K562 (cell line): Measurements from ENCODE around the gene CIB1. TPM values are rescaled to one million over a fixed set of nuclear protein-coding genes. Genes with fewer than 3 reads are reported as not detected.

ENCODE experiments used
- ATAC-seq: fragments of 200-7000 bp; cut with Tn5 transposase; 3 replicates; pipeline ENCODE4 v1.9.1; 2020; ENCODE audit warnings: moderate library complexity
- BruUV-seq: library from RNA; stranded (reverse); fragments of 400-500 nt; replicated peaks from 2 replicates; lab custom pipeline; 2021; lab: Mats Ljungman, UMichigan
- CTCF ChIA-PET: fragments of 300-600 bp; formaldehyde crosslinking; extraction: SDS; loops from one replicate; lab custom pipeline; 2021; ENCODE audit warnings: low intra/inter-chr PET ratio; lab: Yijun Ruan, JAX
- POLR2A ChIA-PET: fragments of 300-600, 350-650 bp; sonication (Branson Sonifier 250); formaldehyde crosslinking; extraction: SDS; loops from one replicate; lab custom pipeline; 2021; ENCODE audit warnings: antibody characterized with exemption, inconsistent platforms; lab: Yijun Ruan, JAX
- DNase-seq, 4 experiments: peaks; one replicate each; pipeline versions ENCODE4 v3.0.0 to v3.0.0-alpha.2; 2011 to 2018; ENCODE audit warnings: low spot score in 3 of 4, mixed read lengths in 3 of 4; ENCODE audit errors: extremely low read depth in 1 of 4
- FAIRE-seq: peaks from 2 replicates; lab custom pipeline; 2011; peaks lifted over from hg19 to GRCh38; lab: Jason Lieb, UNC
- H2AFZ ChIP-seq: 2 replicates; pipeline ENCODE4 v1.6.0; 2011; ENCODE audit warnings: low read depth, low read length, control low read depth, inconsistent platforms
- H3K27ac ChIP-seq: fragments of 200-600 bp; 3 replicates; pipeline ENCODE4 v1.8.0; 2011; ENCODE audit warnings: low read depth, mild to moderate bottlenecking, control low read depth, inconsistent platforms, low read length, moderate library complexity, mixed read lengths; ENCODE audit errors: extremely low read depth
- H3K27me3 ChIP-seq, 2 experiments: fragments of 300-600 bp in 1 of 2; 2 replicates in 1 of 2; 3 replicates in 1 of 2; pipeline versions ENCODE4 v1.6.0 to v1.8.0; 2011; ENCODE audit warnings: inconsistent platforms in 2 of 2, low read length in 2 of 2, mild to moderate bottlenecking in 1 of 2, mixed read lengths in 1 of 2, moderate library complexity in 1 of 2; ENCODE audit not compliant: control insufficient read depth in 2 of 2, insufficient read depth in 2 of 2
- H3K36me3 ChIP-seq: fragments of 300-600 bp; 3 replicates; pipeline ENCODE4 v1.8.0; 2011; ENCODE audit warnings: mild to moderate bottlenecking, low read length, inconsistent platforms; ENCODE audit not compliant: control insufficient read depth, insufficient read depth
- H3K4me1 ChIP-seq, 2 experiments: fragments of 200-600 bp in 1 of 2; replicated peaks in 1 of 2; 2 replicates in 1 of 2; 3 replicates in 1 of 2; pipeline versions ENCODE4 v1.5.1 to v1.8.0; 2011; ENCODE audit warnings: inconsistent platforms in 2 of 2, low read length in 2 of 2, mild to moderate bottlenecking in 1 of 2, mixed read lengths in 1 of 2, moderate library complexity in 1 of 2; ENCODE audit not compliant: control insufficient read depth in 2 of 2, insufficient read depth in 2 of 2
- H3K4me2 ChIP-seq: 2 replicates; pipeline ENCODE4 v1.6.1; 2011; ENCODE audit warnings: low read length, control low read depth, inconsistent platforms, mixed read lengths; ENCODE audit not compliant: insufficient read depth
- H3K4me3 ChIP-seq: fragments of 200-600 bp; sonication (generic), shearing (Covaris generic); 2 replicates; pipeline ENCODE4 v1.5.1; 2016; ENCODE audit warnings: control low read depth, inconsistent platforms
- H3K79me2 ChIP-seq: fragments of 200-600 bp; 3 replicates; pipeline ENCODE4 v1.8.0; 2011; ENCODE audit warnings: low read length, inconsistent platforms; ENCODE audit not compliant: control insufficient read depth, insufficient read depth
- H3K9ac ChIP-seq, 2 experiments: 2 replicates each; pipeline versions ENCODE4 v1.6.0 to v1.6.1; 2011; ENCODE audit warnings: low read depth in 2 of 2, low read length in 2 of 2, control low read depth in 1 of 2, inconsistent platforms in 1 of 2, mild to moderate bottlenecking in 1 of 2, mixed read lengths in 1 of 2; ENCODE audit not compliant: insufficient read depth in 1 of 2
- H3K9me1 ChIP-seq: one replicate; pipeline ENCODE4 v1.6.0; 2011; ENCODE audit warnings: inconsistent platforms, mild to moderate bottlenecking, low read length, moderate library complexity; ENCODE audit not compliant: control insufficient read depth, insufficient read depth
- H3K9me3 ChIP-seq: replicated peaks from 2 replicates; pipeline ENCODE4 v1.5.1; 2011; ENCODE audit warnings: low read depth, low read length, inconsistent platforms; ENCODE audit not compliant: control insufficient read depth, insufficient read depth
- H4K20me1 ChIP-seq: replicated peaks from 2 replicates; pipeline ENCODE4 v1.6.1; 2011; ENCODE audit warnings: low read length, inconsistent platforms, mixed read lengths; ENCODE audit not compliant: control insufficient read depth, insufficient read depth
- NFIC ChIP-seq: fragments of 450-650 bp; IDR thresholded peaks from 2 replicates; pipeline ENCODE4 v1.6.1; 2017; ENCODE audit warnings: mild to moderate bottlenecking, inconsistent platforms
- NR2F6 ChIP-seq: fragments of 450-650 bp; formaldehyde crosslinking; IDR thresholded peaks from 2 replicates; pipeline ENCODE4 v1.4.0; 2020; ENCODE audit warnings: mild to moderate bottlenecking
- WHSC1 ChIP-seq: IDR thresholded peaks from one replicate; pipeline ENCODE4 v1.6.1; 2012; ENCODE audit warnings: low read length, control low read depth, inconsistent platforms
- WGBS: fragments of 100-300 bp; shearing (Covaris generic); methylation state at CpG from one replicate; pipeline ENCODE4 v1.1.6; 2016; ENCODE audit warnings: low coverage, mixed read lengths; ENCODE audit not compliant: insufficient coverage; ENCODE audit errors: missing lambda C conversion rate; 5-methylcytosine and 5-hydroxymethylcytosine counted together
- in situ Hi-C: fragments of 300-500 bp; cut with MboI; formaldehyde crosslinking; loops from 4 replicates; pipeline ENCODE4 v1.15.0; 2018; ENCODE audit warnings: inconsistent platforms, mixed read lengths
- intact Hi-C: fragments of 100-400 bp; cut with micrococcal nuclease; formaldehyde crosslinking; loops from 2 replicates; pipeline ENCODE4 v1.14.2; 2022
- polyA plus RNA-seq, 8 experiments: library from polyadenylated mRNA; depleted of rRNA in 4 of 8; stranded (reverse) in 5 of 8; unstranded in 3 of 8; fragments of >200 nt; fragmentation: Nextera tagmentation in 2 of 8; fragmentation: Illumina TruSeq in 1 of 8; extraction: Ambion mirVana in 2 of 8; extraction: Trizol in 1 of 8; gene quantifications; 2 replicates each; pipeline versions ENCODE4 v1.2.1 to v1.2.3, GENCODE V29; 2011 to 2014; ENCODE audit warnings: inconsistent platforms in 1 of 8, missing spikeins in 1 of 8
- total RNA-seq, 7 experiments: library from RNA; depleted of rRNA in 6 of 7; stranded (reverse); fragments of >200 nt in 6 of 7; fragmentation: Illumina TruSeq in 2 of 7; extraction: Trizol in 2 of 7; gene quantifications; 2 replicates each; pipeline versions ENCODE4 v1.2.1 to v1.2.3, GENCODE V29; 2011 to 2021; ENCODE audit warnings: low replicate concordance in 1 of 7
- TF ChIP-seq, protein P1 (sequence below): sonication (generic); formaldehyde crosslinking; IDR thresholded peaks from 2 replicates; pipeline ENCODE4 v1.8.1; 2023; ENCODE audit warnings: mild to moderate bottlenecking, missing genetic modification reagents
- TF ChIP-seq, protein P2 (sequence below): fragments of 250-450 bp; sonication (Bioruptor Pico); IDR thresholded peaks from 2 replicates; pipeline ENCODE4 v1.5.0; 2021
- TF ChIP-seq, protein P3 (sequence below): sonication (generic); formaldehyde crosslinking; IDR thresholded peaks from 2 replicates; pipeline ENCODE4 v1.8.0; 2022; ENCODE audit warnings: mild to moderate bottlenecking, missing genetic modification reagents
- TF ChIP-seq, protein P4 (sequence below): fragments of 250-450 bp; sonication (Bioruptor Pico); IDR thresholded peaks from 2 replicates; pipeline ENCODE4 v1.8.0; 2022; ENCODE audit warnings: inconsistent platforms

Gene CIB1
- total and polyA plus RNA-seq, 9 of the 15 experiments (the other 6 are each of a cell fraction or from before 2014, with no cell fraction given): 14.9 to 136 (median 64.5) TPM

DNA sequence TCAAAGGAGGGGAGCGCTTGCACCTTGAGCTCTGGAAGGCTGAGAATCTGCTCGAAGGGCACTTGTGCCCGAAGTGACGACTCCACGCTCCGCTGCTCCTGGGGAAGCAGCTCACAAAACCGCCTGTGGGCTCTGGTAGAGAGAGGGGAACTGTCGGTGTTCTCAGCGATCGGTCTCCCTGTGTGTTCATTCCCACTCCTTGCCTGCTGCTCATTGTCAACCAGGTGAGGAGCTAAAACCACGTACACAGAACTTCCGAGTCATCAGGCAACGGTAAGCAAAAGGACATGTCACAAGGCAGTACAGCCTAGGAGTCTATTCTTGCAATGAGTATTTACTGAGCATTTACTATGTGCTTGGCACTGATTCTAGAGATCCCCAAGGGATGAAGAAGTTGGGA is 1.5 kb downstream of the CIB1 start:
- Histone ChIP-seq H3K9me1 (no peaks in the 10 kb centered on the region), H3K27ac (peak overlapping the region; percentile 83), H2AFZ (no peak overlapping the region), H3K9ac (peak overlapping the region; percentile 79 to 93), H3K4me2 (peak overlapping the region; percentile 94), H3K36me3 (peaks cover 56% of the 10 kb centered on the region), H3K79me2 (peaks cover 32% of the 10 kb centered on the region), H3K9me3 (no peaks in the 10 kb centered on the region), H3K4me1 (peaks cover 7 to 43% of the 10 kb centered on the region in 2 experiments; a peak in 3 of 5 replicates), H4K20me1 (0 out of 2 replicates have a peak, but pooled peaks cover 4% of the 10 kb centered on the region), H3K27me3 (no peaks in the 10 kb centered on the region), H3K4me3 (peak overlapping the region; percentile 78)
- intact Hi-C loops: loop anchor here (5.0 kb wide), 1 partner anchor 55 kb away; no protein-coding TSS in a partner anchor
- TF ChIP-seq, protein P1, sequence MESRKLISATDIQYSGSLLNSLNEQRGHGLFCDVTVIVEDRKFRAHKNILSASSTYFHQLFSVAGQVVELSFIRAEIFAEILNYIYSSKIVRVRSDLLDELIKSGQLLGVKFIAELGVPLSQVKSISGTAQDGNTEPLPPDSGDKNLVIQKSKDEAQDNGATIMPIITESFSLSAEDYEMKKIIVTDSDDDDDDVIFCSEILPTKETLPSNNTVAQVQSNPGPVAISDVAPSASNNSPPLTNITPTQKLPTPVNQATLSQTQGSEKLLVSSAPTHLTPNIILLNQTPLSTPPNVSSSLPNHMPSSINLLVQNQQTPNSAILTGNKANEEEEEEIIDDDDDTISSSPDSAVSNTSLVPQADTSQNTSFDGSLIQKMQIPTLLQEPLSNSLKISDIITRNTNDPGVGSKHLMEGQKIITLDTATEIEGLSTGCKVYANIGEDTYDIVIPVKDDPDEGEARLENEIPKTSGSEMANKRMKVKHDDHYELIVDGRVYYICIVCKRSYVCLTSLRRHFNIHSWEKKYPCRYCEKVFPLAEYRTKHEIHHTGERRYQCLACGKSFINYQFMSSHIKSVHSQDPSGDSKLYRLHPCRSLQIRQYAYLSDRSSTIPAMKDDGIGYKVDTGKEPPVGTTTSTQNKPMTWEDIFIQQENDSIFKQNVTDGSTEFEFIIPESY: peak; percentile 48; the same call in 1 of the 2 replicates
- TF ChIP-seq, protein P2, sequence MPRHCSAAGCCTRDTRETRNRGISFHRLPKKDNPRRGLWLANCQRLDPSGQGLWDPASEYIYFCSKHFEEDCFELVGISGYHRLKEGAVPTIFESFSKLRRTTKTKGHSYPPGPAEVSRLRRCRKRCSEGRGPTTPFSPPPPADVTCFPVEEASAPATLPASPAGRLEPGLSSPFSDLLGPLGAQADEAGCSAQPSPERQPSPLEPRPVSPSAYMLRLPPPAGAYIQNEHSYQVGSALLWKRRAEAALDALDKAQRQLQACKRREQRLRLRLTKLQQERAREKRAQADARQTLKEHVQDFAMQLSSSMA (CRISPR knock-in tag): no peak
- TF ChIP-seq NR2F6 (CRISPR knock-in tag) (no peak), WHSC1 (peak; percentile 39), NFIC (peak; percentile 7; the same call in 1 of the 2 replicates)
- TF ChIP-seq, protein P3, sequence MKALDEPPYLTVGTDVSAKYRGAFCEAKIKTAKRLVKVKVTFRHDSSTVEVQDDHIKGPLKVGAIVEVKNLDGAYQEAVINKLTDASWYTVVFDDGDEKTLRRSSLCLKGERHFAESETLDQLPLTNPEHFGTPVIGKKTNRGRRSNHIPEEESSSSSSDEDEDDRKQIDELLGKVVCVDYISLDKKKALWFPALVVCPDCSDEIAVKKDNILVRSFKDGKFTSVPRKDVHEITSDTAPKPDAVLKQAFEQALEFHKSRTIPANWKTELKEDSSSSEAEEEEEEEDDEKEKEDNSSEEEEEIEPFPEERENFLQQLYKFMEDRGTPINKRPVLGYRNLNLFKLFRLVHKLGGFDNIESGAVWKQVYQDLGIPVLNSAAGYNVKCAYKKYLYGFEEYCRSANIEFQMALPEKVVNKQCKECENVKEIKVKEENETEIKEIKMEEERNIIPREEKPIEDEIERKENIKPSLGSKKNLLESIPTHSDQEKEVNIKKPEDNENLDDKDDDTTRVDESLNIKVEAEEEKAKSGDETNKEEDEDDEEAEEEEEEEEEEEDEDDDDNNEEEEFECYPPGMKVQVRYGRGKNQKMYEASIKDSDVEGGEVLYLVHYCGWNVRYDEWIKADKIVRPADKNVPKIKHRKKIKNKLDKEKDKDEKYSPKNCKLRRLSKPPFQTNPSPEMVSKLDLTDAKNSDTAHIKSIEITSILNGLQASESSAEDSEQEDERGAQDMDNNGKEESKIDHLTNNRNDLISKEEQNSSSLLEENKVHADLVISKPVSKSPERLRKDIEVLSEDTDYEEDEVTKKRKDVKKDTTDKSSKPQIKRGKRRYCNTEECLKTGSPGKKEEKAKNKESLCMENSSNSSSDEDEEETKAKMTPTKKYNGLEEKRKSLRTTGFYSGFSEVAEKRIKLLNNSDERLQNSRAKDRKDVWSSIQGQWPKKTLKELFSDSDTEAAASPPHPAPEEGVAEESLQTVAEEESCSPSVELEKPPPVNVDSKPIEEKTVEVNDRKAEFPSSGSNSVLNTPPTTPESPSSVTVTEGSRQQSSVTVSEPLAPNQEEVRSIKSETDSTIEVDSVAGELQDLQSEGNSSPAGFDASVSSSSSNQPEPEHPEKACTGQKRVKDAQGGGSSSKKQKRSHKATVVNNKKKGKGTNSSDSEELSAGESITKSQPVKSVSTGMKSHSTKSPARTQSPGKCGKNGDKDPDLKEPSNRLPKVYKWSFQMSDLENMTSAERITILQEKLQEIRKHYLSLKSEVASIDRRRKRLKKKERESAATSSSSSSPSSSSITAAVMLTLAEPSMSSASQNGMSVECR (CRISPR knock-in tag): 0 out of 2 replicates have a peak, but pooled peaks have one; percentile 30
- TF ChIP-seq, protein P4, sequence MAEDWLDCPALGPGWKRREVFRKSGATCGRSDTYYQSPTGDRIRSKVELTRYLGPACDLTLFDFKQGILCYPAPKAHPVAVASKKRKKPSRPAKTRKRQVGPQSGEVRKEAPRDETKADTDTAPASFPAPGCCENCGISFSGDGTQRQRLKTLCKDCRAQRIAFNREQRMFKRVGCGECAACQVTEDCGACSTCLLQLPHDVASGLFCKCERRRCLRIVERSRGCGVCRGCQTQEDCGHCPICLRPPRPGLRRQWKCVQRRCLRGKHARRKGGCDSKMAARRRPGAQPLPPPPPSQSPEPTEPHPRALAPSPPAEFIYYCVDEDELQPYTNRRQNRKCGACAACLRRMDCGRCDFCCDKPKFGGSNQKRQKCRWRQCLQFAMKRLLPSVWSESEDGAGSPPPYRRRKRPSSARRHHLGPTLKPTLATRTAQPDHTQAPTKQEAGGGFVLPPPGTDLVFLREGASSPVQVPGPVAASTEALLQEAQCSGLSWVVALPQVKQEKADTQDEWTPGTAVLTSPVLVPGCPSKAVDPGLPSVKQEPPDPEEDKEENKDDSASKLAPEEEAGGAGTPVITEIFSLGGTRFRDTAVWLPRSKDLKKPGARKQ (CRISPR knock-in tag): 0 out of 2 replicates have a peak, but pooled peaks have one; percentile 7
- POLR2A ChIA-PET: interaction anchor here (0.6 to 2.0 kb wide), 7 partner anchors 8 to 547 kb away, joined by 3 to 15 read pairs (median 3); partner anchors contain the start of gene SEMA4B
- CTCF ChIA-PET: interaction anchor here (0.7 to 1.4 kb wide), 2 partner anchors 89 to 463 kb away, joined by 3 to 4 read pairs; no protein-coding TSS in a partner anchor
- ATAC-seq: no peak
- 75% methylated on average over 12 of the region's 13 CpGs for WGBS
- in situ Hi-C loops: loop anchor here (10.0 kb wide), 1 partner anchor 447 kb away; no protein-coding TSS in a partner anchor
- FAIRE-seq: no peak
- no TSS peak for BruUV-seq
- DNase-seq: no peak
